GM12872 (cell line): Measurements from ENCODE around the gene EVI5.

ENCODE experiments used
- TF ChIP-seq, protein P1 (sequence below): IDR thresholded peaks from 3 replicates; pipeline ENCODE4 v1.5.1; 2011; ENCODE audit warnings: low read depth, mild to moderate bottlenecking, low read length, moderate library complexity; ENCODE audit not compliant: insufficient read depth

EVI5 gene

DNA sequence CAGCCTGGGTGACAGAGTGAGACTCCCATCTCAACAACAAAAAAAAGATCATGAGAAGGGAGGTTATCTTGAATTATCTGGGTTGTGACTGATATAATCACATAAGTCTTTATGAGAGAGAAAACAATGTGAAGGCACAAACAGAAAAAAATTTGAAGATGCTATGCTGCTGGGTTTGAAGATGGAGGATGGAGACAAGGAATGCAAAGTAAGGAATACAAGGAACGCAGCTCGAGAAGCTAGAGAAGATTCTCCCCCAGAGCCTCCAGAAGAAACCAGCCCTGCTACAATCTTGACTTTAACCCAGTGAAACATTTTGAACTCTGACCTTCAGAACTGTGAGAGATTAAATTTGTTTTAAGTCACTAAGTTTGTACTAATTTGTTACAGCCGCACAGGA, 15.1 kb downstream of the EVI5 start:
- TF ChIP-seq, protein P1, sequence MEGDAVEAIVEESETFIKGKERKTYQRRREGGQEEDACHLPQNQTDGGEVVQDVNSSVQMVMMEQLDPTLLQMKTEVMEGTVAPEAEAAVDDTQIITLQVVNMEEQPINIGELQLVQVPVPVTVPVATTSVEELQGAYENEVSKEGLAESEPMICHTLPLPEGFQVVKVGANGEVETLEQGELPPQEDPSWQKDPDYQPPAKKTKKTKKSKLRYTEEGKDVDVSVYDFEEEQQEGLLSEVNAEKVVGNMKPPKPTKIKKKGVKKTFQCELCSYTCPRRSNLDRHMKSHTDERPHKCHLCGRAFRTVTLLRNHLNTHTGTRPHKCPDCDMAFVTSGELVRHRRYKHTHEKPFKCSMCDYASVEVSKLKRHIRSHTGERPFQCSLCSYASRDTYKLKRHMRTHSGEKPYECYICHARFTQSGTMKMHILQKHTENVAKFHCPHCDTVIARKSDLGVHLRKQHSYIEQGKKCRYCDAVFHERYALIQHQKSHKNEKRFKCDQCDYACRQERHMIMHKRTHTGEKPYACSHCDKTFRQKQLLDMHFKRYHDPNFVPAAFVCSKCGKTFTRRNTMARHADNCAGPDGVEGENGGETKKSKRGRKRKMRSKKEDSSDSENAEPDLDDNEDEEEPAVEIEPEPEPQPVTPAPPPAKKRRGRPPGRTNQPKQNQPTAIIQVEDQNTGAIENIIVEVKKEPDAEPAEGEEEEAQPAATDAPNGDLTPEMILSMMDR, result no peak

GRCh38 chr1:92768915-92769314, 16.0 kb downstream of the EVI5 start:
- TF ChIP-seq, protein P1, result no peak

GRCh38 chr1:92768296-92768695, 16.6 kb downstream of the EVI5 start:
- TF ChIP-seq, protein P1, result no peak

DNA sequence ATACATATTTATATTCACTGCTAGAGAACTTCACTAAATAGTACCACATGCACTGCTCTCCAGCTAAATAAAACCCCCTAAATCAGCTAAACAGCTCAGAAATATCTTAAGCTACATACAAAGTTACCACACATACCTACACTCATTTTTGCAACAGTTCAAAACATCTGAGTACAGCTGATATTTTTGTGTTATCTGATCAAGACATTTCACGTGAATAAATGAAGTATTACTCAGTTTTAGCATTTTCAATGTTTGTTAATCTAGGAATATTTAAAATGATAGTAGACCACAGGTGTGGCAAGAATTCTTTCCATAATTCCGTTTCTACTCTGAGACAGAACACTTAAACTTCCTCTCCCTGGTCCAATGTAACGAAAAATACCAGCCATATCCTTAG, 20.8 kb downstream of the EVI5 start:
- TF ChIP-seq, protein P1, result no peak

GRCh38 chr1:92762355-92762754, 22.6 kb downstream of the EVI5 start:
- TF ChIP-seq, protein P1, result no peak

DNA sequence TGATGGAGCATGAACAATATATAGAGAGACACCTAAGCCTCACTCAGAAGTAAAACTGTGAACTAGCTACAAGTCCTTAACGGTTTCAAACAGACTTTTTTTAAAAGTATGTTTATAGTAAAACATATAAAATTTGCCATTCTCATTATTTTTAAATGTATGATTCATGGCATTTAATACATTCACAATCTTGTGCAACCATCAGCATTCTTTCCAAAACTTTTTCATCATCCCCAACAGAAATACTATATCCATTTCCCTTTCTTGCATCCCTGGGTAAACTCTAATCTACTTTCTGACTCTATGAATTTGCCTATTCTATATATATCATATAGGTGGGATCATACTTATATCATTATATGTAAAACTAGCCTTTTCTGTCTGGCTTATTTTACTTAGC, 25.5 kb downstream of the EVI5 start:
- TF ChIP-seq, protein P1, result no peak

- TF ChIP-seq, protein P1, result no peak
Measured at GRCh38 chr1:92756537-92756936, 28.4 kb downstream of the EVI5 start.
